HG03460 (cell line): ENCODE data around the gene PRRX2.
A peak's percentile ranks its signal among the peaks of the same experiment; 100 is the strongest.
"Not testable (repeated sequence)": the region's sequence is repeated elsewhere in the genome, so short reads cannot be mapped to it uniquely, and the experiment has no call there.

Experiments
- ATAC-seq: cut with Tn5 transposase; IDR thresholded peaks from one replicate; pipeline ENCODE4 v1.9.1; 2021; ENCODE audit not compliant: unreplicated experiment

The PRRX2 gene

GRCh38 chr9:129636343-129636742 is 29.1 kb upstream of the PRRX2 start:
- ATAC-seq = not testable (repeated sequence)

DNA sequence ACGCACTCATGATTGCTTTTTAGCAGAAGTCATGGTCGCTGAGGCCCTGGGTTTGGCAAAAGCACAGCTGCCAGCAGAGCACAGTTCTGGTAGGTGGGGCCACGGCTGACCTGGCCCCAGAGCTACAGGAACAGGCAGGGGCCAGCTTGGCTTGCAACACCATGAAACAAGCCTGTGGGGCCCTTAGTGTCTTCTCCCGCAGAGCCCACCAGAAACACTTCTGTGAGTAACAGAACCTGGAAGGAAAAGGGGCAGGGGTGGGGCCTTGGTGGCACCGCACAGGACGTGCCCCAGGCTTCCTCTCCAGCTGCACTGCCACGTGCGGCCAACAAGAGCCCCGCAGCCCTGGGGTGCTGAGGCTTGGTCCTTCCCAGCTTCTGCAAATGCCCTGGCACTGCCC is 28.3 kb upstream of the PRRX2 start:
- no peak for ATAC-seq

GRCh38 chr9:129637673-129638439 is 27.6 kb upstream of the PRRX2 start:
- ATAC-seq = no peak

GRCh38 chr9:129639034-129639630 is 26.3 kb upstream of the PRRX2 start:
- ATAC-seq = no peak

GRCh38 chr9:129639756-129640085 is 25.7 kb upstream of the PRRX2 start:
- ATAC-seq = no peak

DNA sequence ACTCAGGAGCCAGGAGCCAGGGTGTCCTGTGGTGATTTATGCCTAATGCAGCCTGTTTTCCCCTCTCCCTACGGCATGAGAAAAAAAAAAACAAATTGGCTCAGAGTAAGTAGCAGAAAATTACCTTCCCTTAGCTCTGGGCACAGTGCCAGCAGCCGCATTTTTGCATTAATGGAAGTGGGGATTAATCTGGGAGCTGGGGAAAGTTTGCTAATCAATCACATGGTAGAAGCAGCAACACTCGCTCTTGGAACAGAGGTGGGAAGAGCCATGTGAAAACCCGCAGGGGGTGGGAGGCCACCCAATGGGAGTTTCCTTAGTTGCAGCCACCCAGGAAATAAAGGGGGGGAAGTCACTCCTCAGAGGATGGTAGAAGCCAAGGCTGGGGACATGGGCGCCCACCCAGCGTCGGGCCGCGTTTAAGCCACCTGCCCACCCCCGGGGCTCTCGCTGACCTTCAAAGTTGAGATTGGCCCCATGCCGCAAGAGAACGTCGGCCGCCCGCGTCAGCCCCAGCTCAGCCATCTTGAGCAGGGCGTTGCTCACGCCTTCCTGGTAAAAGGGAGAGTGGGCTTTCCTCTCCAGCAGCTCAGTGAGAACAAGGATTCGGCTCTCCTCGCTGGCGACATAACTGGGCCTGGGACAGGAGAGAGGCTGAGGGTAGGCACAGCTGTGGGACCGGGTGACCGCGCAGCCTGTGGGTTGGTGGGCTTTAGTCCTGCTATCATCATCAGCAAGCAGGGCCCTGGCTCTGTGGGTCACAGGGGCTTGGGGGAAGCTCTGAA is 25.2 kb upstream of the PRRX2 start:
- no peak for ATAC-seq

- ATAC-seq = no peak
These were observed 24.3 kb upstream of the PRRX2 start for GRCh38 chr9:129640871-129641749.

DNA sequence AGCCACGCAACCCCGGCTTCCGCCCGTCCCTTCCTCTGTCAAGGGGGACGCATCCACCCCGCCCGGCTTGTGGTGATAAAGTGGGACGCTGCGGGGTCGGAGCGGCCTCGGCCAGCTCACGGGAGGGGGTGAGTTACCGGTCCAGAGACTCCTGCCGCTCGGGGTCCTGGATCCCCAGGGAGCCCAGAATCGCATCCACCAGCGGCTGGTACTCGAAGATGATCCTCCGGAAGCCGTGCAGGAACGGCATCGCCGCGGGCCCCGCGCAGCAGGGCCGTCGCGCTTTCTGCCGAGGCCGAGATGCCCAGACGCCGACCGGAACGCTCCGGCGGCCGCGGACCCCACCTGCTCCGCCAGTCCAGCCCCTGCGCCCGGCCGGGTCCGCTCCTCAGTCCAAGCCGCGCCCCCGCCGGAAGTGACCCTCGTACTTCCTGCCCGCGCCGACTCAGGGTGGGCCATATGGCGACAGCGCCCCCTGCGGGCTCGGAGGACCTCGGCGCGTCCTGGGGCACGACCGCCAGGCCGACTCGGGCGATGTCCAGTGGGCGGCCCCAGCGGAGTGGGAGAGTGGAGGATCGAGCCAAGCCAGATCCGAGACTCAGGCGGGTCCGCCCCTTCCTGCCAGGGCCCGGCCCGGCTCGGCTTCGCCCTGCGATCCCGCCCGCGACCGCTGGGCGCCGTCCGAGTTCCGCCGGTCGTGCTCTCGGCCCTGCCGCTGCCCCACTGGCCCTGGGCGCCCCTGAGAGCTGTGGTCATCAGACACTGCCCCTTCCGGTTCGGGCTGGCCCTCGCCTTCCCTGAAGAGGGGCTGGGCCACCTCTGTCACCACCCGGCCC is 23.5 kb upstream of the PRRX2 start, which contains the start of gene ASB6:
Gene ASB6, minus strand, starts transcription at position 402 of the 836 bp plus-strand sequence. Its CDS starts 152 bp downstream, at position 250.
- ATAC-seq = peak; percentile 79

DNA sequence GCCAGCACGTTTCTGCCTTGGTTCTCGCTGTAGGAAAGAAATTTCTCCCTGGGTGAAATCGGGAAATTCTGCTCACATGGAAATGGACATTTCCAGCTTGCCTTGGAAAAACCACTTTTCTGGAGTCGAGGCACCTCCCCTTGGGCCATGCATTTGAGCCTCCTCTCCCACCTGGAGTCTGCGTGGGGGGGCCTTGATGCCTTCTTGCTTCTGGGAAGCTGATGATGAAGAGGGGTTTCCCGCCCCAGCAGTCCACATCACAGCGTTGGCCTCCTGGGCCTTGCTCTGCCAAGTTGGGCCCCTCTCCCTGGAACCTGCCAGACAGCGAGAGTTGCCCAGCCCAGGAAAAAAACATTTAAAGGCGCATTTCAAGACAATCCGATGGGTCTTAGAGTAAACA is 21.7 kb upstream of the PRRX2 start:
- no peak for ATAC-seq

- no peak for ATAC-seq
These were observed 21.1 kb upstream of the PRRX2 start for GRCh38 chr9:129644365-129644764.

- ATAC-seq = no peak
These were observed 20.5 kb upstream of the PRRX2 start for GRCh38 chr9:129644902-129645301.

DNA sequence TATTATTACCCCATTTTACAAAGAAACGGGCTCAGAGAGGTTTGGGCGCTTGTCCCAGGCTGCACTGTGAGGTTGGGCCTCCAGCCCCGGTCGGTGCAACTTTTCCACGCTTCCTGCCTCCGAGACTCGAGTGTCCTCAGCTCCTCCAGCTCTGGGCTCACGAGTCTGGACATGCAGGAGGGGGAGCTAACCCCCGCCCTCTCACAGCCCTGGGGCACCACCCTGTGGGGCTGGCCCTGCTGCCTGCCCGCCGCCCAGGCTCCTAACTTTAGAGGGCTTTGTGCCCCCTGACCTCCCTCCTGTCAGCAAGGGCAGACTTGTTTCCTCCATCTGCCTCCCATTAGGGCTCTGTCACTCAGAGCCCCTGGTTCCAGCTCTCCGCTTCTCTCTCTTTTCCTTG is 19.2 kb upstream of the PRRX2 start:
- ATAC-seq = no peak

DNA sequence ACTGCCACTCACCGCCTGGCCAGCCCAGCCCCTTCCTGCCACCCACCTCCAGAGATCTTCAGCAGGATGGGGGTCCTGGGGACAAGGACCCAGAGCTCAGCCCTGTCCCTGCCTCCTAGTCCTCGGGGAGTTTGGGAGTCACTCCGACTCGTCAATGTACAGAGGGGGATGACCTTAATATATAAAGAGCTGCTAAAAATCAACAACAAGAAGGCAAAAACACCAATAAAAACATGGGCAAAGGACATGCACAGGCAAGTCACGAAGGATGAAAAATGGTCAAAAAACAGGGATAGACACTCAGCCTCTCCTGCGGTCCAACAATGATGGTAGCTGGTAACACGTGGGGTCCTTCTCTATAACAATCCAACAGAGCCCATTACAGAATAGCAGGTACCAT is 18.8 kb upstream of the PRRX2 start:
- no peak for ATAC-seq

- ATAC-seq = no peak
These were observed 17.8 kb upstream of the PRRX2 start for GRCh38 chr9:129647635-129648034.

- no peak for ATAC-seq
These were observed 17.2 kb upstream of the PRRX2 start for GRCh38 chr9:129648092-129648763.

DNA sequence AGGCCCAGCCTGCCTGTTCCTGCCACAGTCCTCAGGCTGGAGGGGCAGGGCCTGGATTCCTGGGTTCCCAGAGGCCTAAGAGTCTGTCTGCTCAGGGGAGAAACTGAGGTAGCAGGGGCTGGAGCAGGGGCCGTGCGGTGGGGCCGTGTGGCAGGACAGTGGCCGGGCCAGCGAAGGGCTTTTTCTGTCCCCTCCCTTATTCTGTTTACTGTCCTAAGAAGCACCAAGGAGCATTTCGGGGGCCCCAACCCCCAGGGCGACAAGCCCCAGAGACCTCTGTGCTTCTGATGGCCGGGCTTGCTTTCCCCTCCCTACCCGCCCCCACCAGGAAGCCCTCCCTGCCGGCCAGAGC is 16.7 kb upstream of the PRRX2 start:
- ATAC-seq = no peak

DNA sequence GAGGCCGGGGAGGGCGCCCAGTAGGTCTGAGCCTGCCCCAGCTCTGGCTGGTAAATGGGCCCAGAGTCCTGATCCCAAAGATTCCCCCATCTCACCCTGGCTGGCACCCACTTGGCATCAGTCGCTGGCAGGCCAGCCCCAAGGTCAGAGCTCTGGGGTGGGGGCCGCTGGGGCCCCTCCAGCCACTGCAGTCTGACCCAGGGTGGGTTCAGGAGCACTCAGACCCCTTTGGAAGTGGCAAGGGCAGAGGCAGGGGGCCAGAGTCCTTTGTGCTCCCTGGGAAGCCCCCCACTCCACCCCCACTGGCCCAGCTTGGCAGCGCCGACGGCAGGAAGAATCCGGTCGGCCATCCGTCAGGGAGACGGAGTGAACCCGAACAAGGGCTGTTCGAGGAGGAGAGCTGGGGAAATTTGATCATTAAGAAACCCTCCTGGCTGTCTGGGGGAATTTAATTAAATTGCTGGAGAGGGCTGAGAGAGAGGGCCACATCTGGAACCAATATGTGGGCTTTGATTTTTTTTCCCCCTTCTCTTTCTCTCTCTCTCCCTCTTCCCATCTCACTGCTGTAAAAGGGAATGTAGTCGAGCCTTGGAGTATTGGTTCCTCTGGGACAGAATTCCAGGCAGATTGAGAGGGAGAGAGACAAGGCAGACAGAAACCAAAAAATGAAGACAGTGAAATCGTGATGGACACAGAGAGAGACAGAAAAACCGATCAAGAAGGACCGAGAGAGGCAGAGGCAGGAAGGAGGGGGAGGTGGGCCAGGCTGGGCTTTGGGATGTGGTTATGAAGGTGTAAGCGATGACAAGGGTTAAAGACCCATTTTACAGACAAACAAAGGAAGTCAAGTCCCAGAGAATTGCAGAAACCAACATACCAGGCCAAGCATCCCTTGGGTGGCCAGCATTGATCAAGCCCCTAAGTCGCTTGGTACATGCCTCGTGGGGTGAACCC is 15.4 kb upstream of the PRRX2 start:
- ATAC-seq = no peak

- ATAC-seq = no peak
These were observed 14.7 kb upstream of the PRRX2 start for GRCh38 chr9:129650680-129651235.
